Stimulated activated CD4-positive, alpha-beta T cell treated with anti-CD3 and anti-CD28 coated beads, TNF-alpha, amount 100 ng/mL, for 48 hours (primary cell): Measurements from ENCODE around the gene SMIM5.
"Not testable (repeated sequence)": the region's sequence is repeated elsewhere in the genome, so short reads cannot be mapped to it uniquely, and the experiment has no call there.

ENCODE experiments used
- DNase-seq, 3 donors: peaks; one replicate each; pipeline ENCODE4 v3.0.0-alpha.2; 2020; ENCODE audit warnings: low read depth in 3 of 3

The SMIM5 gene

DNA sequence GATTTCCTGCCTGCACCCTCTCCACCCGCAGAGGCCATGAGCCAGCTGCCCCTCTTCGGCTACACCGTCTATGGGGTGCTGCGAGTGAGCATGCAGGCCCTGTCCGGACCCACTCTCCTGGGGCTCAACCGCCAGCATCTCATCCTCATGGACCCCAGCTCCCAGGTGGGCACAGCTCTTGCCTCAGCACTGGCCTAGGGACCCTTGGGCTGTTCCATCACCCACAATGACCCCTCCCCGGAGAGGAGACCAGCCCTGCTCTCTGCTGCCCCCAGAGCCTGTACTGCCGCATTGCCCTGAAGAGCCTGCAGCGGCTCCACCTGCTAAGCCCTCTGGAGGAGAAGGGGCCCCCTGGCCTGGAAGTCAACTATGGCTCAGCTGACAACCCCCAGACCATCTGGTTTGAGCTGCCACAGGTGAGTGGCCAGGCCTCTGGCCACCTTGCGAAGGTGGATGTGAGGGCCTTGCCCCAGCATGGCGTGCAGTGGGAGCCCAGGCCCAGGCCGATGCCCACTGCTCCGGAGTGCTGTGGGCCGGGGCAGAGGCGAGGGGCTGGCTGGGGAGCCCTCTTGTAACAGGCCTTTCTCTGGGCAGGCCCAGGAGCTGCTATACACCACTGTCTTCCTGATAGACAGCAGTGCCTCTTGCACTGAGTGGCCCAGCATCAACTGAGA, 7.3 kb upstream of the SMIM5 start:
- peak in 2 of 3 donors; percentile 8 to 17 for DNase-seq

DNA sequence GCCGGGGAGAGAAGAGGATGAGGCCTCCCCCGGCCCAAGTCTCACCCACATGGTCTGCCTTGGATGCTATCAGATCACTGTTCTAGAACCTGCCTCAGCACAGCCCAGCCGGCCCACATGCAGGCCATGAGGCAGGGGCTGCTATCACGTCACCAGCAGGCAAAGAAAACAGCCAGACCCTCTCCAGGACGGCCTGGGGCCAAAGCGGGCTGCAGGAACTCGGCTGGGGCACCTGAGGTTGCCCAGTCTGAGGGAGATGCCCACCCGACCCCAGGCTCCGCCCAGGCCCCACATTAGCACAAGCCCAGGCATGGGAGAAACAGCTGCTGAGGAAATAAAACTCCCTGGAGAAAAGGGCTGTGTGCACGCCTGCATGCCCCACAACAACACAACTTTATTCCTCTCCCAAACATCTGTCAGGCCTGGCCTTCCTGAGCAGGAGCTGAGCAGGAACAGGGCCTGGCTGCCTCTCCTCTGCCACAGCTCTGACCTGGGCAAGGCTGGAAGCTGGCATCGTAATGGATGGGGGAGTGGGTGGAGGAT, 6.7 kb upstream of the SMIM5 start:
- no peak for DNase-seq

DNA sequence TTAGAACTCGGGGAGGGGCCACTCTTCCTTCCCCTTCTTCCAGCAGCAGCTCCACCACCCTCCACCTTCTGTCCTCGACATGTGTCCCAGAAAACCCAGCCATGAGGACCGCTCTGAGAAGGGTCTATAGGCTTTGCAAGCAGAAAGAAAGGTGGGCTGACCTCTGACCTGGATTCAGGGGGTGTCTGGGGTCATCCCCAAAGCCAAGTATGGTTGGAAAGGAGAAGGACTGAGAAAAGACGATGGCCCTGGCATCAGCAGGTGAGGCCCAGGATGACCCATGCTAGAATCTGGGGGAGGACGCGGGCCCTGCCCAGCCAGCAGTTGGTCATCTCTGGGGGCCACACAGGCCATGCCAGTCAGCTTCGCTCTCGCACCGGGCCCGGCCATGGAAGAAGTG, 6.1 kb upstream of the SMIM5 start:
- no peak for DNase-seq

DNA sequence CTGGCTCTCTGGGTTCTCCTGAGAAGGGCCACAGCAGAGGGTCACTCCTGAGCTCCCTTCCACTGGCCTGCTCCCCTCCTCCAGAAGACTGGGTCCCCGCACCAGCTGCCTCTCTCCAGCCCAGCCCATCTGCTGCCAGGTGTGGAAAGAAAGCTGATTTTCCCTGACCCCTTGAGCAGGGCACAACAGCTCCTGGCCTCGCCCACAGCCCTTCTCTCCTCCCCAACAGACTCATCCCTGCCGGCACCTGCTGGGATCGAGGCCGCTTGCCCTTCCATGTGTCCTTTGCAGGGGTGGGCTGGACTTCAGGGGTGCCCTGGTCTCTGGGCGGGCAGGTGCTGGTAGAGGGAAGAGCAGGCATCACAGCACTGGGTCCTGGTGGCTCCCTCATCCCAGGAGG, 4.8 kb upstream of the SMIM5 start:
- no peak for DNase-seq

DNA sequence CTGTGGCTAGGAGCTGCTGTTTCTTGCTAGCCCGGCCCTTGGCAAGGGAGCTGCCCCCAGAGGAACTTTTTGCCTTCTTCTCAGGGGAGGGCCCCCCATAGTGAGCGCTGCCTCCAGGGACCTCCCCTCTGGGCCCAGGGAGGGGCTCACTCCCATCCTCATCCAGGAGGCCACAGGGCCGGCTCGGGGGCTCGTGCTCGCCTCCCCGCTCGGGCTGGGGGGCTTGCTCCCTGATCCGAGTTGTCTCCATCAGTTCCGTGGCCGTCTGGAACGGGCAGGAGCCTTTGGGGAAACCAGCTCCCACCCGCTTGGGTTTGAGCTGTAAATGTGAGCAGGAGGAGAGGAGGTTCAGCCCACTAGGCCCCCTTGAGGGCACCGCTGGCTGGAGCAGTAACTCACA, 4.1 kb upstream of the SMIM5 start:
- no peak for DNase-seq

DNA sequence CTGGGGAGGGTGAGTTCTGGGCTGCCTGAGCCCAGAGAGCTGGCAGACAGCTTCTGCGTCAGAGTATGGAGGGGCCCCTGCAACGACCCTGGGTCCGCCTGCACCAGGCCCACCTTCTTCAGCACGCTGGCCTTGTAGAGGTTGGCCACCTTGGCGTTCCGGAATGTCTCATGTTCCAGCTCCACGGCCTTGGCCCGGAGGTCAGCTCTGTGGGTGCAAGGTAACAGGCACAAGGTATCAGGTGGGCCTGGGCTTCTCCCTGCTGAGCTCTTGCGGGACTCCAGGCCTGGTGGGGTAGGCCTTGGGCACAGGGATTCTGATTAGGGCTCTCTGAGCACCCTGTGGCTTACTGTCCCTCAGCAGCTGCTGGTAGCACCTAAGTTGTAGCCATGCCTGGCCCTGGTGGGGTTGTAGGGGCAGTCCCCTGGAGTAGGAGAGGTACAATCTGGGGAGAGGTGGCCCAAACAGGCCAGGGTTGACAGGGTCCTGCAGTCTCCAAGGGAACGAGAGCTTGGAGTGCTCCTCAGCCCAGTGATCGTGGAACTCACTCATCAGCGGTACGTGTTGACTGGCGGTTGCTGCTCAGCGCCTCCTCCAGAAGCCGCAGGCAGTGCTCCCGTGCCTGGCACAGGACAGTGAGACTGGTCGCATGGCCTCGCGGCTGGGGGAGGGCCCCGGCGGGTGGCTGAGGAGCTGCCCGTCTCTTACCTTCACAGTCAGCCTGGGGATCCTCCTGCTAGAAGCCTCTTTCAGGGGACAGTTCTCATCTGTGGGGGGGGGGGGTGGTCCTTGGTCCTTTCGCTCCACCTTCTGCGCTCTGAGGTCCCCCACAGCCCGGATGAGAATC, 2.9 kb upstream of the SMIM5 start:
- no peak for DNase-seq

DNA sequence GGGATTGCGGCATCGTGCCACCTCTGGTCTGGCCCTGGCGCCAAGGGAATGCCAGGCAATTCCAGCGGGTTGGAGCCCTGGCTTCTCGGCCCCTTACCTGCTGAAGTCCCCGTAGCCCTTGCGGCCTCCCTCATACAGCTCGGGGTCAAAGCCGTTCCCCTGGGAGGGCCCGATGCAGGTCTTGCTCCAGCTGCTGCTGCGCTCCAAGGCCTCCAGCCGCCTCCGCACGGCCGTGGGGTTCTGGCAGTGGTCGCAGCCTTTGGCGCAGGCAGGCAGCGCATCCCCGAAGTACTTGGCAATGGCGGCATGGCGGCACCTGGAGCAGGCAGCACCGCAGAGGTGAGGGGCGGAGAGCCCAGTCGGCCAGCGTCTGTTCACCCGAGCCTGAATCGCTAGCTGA, 1.9 kb upstream of the SMIM5 start:
- DNase-seq = no peak

DNA sequence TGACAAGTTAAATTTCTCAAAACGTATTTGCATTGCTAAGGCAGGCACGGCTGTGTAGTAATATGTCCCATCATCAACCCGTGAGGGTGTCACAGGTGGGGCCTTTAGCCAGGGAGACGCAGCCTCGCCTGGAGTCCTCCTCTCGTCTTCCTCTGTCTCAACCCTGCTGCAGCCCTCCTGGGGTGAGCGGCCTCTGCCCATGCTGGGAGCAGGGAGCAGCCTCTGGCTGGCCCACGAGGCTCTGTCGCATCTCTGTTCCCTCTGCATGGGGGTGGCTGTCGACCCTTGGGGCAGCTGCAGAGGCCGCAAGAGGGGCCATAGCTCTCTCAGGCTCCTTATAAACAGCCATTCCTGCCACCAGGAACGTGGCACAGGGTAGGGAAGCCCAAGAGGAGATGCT, 806 bp upstream of the SMIM5 start:
- no peak for DNase-seq

DNA sequence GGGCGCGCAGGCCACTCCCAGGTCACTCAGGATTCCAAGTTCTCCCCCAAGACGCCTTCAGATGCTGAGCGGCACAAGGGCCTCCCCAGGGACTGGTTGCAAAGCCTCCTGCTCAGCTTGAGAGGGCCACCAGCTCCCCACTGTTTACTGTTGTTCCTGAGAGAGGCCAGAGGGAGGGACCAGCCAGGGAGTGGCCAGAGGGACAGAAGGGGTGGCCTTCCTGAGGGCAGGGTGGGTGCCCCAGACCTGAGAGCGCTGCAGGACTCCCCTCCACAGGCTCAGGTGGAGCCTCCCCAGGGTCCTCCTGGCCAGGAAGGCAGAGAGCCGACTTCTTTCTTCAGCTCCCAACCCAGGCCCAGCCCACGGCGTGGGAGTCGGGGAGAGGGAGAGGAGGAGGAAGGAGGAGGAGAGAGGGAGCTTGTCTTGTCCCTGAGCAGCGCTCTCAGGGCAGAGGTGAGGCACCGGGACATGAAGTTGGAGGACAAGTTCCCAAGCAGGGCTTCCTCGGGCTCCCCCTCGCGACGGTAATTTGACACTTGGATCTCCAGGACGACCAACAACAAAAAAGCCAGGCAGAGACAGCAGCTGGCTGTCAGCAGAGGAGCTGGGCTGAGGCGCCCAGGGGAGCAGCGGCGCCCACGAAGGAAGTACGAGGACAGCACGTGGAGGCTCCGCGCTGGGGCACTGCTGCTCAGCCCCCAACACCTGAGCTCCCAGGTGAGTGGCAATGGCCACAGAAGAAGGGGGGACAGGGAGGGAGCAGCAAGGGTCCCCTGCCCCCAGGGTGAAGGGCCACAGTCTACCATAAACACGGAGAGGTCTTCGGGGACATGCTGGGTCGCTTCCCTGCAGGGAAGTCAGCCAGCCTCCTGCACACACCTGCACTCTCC, 497 bp downstream of the SMIM5 start:
- DNase-seq = peak in 2 of 3 donors; percentile 20 to 37

DNA sequence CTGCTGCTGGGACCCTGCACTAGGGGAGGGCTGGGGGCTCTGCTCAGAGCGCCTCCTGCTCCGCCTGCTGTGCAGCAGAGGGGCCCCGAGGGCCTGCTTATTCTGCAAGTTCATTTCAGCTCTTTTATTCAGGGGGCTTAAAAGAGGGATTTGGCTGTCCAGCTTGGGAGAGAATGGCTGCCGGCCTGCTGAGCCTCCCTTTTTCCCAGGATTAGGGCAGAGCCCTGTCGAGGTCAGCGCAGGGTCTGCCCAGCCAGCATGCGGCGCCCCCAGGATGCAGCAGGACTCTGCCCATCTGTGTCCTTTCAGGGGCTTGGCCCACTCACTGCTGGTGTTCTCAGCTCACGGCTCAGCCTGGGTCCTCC, 1.1 kb downstream of the SMIM5 start:
- DNase-seq = no peak

DNA sequence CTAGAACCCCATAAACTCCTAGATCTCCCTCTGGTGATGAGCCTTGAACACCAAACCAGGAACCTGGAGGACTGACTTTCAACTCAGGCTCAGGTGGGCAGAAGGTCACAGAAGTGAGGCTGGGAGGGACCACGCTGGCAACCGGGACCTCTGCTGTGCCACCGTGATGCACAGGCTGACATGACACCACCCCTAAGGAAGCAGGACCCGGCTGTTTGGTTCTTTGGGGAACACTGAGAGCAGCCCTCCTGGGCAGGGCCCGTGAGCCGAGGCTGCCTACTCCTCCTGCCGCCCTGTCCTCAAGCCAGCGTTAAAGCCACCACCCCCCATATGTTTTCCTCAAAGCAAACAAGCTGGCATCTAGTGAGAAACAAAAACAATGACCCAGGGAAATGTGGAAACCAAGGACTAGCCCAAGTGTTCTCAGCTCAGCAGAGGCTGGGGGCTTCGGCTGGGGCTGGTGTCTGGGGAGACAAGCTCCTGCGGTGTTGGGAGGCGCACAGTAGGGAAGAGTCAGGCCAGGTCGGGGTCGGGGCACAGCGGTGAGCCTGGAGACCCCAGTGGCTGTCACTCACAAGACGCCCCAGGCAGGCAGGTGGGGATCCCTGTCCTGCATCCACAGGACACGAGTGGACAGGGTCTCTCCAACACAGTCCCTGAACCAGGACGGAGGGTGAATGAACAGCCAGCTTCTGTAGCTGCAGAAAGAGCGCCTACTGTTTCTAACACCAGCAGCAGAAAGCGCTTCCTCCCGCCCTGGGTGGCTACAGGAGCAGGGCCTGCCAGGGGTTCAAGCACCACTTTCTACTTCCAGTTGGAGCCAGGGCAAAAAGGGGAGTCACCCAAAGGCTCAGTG, 1.7 kb downstream of the SMIM5 start:
- no peak for DNase-seq

DNA sequence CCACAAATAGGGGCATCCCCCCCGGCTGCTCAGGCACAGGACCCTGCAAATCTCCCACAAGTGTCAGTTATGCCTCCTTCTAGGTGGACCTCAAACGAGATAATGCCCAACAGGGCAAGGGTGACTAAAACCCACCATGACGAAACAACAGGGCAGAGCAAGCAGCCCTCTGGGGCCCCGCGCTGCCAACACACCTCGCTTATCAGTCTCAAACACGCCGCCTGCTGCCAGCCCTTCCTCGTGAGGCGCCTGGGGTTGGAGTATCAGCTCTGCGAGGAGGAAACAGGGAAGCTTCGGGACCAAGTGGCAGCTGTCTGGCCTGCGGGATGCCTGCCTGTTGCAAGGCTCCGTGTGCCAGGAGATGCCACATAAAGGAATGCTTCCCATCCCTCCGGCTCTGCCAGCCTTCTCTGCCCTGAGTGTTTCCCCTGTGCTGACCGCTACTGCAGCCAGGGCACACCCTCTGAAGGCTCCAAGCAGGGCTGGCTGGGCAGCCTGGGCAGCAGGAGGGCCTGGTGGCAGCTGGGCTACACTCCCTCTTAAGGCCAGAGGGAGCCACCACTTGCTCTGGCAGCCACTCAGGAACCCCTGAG, 2.5 kb downstream of the SMIM5 start:
- DNase-seq = no peak

DNA sequence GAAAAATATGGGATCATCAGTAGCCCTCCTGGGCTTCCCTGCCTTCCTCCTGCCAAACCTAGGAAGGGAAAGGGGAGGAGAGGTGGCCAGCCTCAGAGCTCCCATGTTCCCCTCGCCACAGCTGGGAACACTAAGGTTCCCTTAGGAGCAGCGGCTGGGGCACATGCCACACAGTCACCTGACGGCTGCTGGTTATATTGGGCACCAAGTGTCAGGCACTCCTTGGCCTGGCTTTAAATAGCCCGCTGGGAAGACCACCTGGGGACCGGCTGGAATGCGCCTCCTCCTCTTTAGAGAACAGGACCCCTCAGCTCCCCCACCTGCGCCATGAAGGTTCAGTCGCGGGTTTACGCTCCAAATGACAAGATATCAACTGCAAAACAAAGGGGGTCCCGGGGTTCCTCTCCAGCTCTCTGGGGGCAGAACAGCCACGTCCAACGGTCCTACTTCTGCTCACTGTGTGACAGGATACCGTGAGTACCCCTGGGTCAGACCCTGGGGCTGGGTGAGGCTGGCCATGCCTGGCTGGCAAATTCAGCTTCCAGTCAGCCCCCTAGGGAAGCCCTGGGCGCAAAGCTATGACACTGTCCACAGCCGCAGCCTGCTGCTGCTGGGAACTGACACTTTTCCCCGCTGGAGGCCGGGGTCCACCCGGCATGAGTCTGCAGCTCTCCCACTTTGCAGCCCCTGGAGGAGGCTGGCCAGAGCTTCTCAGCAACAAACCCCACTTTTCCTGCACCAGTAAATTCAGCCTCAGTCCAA, 3.3 kb downstream of the SMIM5 start:
- no peak for DNase-seq

DNA sequence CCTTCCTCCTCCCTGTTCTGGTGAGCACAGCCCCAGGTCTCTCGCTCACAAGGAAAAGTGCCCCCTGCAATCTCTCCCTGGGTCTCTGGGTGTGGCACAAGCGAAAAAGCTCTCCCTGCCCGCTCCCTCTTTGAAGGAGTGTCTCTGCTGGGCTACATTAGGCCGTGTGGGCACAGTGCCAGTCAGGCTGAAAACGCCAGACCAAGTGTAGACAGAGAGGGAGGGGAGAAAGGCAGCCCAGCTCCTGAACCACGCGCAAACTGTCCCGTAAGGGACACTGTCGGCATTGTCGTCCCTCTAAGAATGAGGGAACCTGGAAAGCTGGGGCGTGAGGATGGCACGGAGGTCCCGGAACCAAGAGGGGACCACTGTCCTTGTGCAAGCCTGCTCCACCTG, 3.9 kb downstream of the SMIM5 start:
- DNase-seq = no peak

DNA sequence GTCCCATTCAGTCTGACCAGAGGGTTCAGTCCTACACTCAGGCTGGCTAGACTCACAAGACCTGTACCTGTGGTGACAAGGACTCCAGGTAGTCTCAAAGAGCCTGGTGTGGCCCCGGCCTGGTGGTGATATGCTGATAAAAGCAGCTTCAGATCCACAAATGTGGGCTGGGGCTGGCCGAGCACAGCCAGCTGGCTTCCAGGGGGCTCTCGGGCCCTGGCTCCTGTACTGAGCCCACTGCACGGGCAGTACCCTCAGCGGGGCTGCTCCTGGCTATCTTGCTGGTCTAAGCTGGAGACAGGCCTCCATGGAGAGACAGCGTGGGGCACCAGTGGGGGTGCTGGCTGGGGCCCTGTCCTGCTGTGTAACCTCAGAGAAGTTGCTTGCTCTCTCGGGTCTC, 4.3 kb downstream of the SMIM5 start:
- DNase-seq = no peak

DNA sequence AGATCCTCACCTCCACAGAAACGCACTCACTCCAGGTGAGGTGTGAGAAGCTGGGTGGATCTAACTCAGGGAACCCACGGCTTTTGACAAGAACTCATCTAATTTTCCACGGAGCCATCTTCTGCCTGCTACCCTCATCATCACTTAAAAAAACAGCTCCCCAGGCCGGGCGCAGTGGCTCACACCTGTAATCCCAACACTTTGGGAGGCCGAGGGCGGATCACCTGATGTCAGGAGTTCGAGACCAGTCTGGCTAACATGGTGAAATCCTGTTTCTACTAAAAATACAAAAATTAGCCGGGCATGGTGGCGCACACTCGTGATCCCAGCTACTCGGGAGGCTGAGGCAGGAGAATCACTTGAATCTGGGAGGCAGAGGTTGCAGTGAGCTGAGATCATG, 4.8 kb downstream of the SMIM5 start:
- not testable (repeated sequence) for DNase-seq

DNA sequence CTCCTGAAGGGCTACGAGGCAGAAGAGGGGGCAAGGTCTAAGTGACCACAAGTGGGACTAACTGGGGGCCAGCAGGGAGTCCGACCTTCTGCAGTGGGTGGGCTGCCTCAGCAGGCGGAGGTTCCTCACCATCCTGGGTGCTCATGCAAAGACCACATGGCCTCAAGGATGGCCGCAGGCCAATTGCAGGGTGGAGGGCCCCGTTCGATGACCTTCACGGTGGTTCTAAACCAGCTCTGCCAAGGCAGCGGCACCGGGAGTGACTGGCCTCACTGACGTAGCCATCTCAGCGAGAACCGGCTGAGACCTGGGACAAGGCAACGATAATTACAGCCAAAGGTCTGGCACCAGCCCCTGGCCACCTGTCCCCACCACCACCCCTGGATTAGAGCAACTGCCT, 5.7 kb downstream of the SMIM5 start:
- no peak for DNase-seq

DNA sequence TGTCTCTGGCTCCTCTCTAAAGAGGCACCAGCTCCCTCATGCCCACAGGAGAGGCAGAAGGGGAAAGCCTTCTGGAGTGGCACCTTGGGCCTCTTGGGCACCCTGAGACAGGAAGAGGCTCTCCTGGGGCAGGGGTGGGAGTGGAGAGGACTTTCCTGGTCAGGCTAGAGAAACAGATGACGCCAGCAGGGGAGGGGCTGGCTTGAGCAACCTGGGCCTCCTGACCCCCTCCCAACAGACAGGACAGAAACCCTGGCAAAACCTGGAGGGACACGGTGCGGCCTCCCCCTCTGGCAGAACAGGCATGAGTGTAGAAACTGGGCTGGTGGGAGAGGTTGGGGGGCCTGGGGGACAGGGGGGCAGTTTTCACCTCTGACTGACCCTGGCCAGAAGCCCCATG, 6.1 kb downstream of the SMIM5 start:
- no peak for DNase-seq

DNA sequence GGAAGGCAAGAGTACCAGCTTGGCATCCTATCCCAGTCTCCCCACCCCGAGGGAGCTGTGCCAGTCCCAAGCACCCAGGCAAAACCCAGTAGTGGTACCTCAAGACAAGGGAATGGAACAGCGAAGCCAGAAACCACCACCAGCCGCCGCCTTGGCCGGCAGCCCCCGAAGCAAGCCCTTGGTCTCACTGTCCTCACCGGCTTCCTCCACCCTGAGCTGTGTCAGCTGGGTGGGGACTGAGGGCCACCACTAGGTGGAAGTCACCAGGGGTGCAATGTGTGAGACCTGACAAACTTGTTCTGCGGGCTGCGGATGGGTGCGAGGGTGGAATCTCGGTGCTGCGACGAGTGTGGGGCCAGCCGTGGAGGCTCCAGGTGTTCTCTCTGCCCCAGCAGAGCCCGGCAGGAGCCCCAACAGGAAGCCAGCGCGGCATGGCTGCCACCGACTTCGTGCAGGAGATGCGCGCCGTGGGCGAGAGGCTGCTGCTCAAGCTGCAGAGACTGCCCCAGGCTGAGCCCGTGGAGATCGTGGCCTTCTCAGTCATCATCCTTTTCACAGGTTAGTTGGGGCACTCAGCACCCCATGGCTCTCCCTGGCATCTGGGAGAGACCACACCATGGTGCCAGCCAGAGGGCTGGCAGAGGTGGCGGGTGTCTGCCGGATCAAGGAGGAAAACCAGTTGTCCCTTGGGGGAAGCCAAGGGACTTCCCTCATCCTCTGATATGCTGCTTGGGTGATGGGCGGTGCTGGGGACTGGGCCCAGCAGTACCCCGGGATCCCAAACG, 6.7 kb downstream of the SMIM5 start:
- DNase-seq = no peak
